B cell (primary cell): ENCODE measurements around the gene TLE3. TPM values are rescaled to one million over a fixed set of nuclear protein-coding genes. Genes with fewer than 3 reads are reported as not detected.

ENCODE experiments used
- ATAC-seq: fragments of 200-7000 bp; cut with Tn5 transposase; one replicate; pipeline ENCODE4 v1.10.0; 2021; ENCODE audit warnings: low read depth, mild to moderate bottlenecking, moderate number of reproducible peaks, moderate library complexity
- CTCF ChIA-PET: fragments of 350-600 bp; sonication (Branson Sonifier 250); formaldehyde crosslinking; loops from one replicate; lab custom pipeline; 2021; ENCODE audit warnings: antibody characterized with exemption, inconsistent platforms; lab: Charles Lee
- POLR2A ChIA-PET: fragments of 350-600 bp; sonication (Branson Sonifier 250); formaldehyde crosslinking; loops from one replicate; lab custom pipeline; 2021; ENCODE audit warnings: antibody characterized with exemption; lab: Charles Lee
- DNase-seq: peaks from one replicate; pipeline ENCODE4 v3.0.0; 2013
- H2AFZ ChIP-seq: 2 replicates; pipeline ENCODE4 v1.6.1; 2012; ENCODE audit warnings: mild to moderate bottlenecking, low read depth, low read length; ENCODE audit not compliant: insufficient read depth, poor library complexity, severe bottlenecking
- H3K27ac ChIP-seq, 2 donors: 1 replicate in 1 of 2; 2 replicates in 1 of 2; pipeline ENCODE4 v1.5.1; 2012 to 2013; ENCODE audit warnings: low read length in 2 of 2, mild to moderate bottlenecking in 2 of 2, moderate library complexity in 1 of 2
- H3K27me3 ChIP-seq, 4 experiments: fragments of 200-600 bp in 1 of 4; sonication (generic) in 1 of 4; replicated peaks in 1 of 4; 1 replicate in 2 of 4; 2 replicates in 2 of 4; pipeline versions ENCODE4 v1.6.1 to v1.7.0; 2013 to 2016; ENCODE audit warnings: low read length in 3 of 4, mild to moderate bottlenecking in 2 of 4, mixed read lengths in 1 of 4, moderate library complexity in 1 of 4; ENCODE audit not compliant: insufficient read depth in 4 of 4, control insufficient read depth in 3 of 4; ENCODE audit errors: control extremely low read depth in 1 of 4
- H3K36me3 ChIP-seq, 2 experiments: replicated peaks in 1 of 2; 1 replicate in 1 of 2; 2 replicates in 1 of 2; pipeline versions ENCODE4 v1.6.1 to v1.7.1; 2013; ENCODE audit warnings: low read length in 1 of 2; ENCODE audit not compliant: insufficient read depth in 2 of 2, control insufficient read depth in 1 of 2; ENCODE audit errors: control extremely low read depth in 1 of 2, extremely low read depth in 1 of 2
- H3K4me1 ChIP-seq, 2 donors: fragments of 200-600 bp in 1 of 2; sonication (generic) in 1 of 2; 1 replicate in 1 of 2; 2 replicates in 1 of 2; pipeline versions ENCODE4 v1.5.1 to v1.6.1; 2013 to 2017; ENCODE audit warnings: low read length in 2 of 2; ENCODE audit not compliant: control insufficient read depth in 2 of 2, insufficient read depth in 2 of 2
- H3K4me2 ChIP-seq: replicated peaks from 2 replicates; pipeline ENCODE3; 2012; ENCODE audit warnings: mild to moderate bottlenecking, low read depth, low read length; ENCODE audit not compliant: poor library complexity, severe bottlenecking
- H3K4me3 ChIP-seq, 5 experiments: fragments of 200-600 bp in 1 of 5; sonication (generic) in 1 of 5; 1 replicate in 3 of 5; 2 replicates in 2 of 5; pipeline versions ENCODE4 v1.5.1 to v1.7.0; 2011 to 2016; ENCODE audit warnings: low read length in 4 of 5, mild to moderate bottlenecking in 4 of 5, low read depth in 2 of 5, control low read depth in 1 of 5, moderate library complexity in 1 of 5; ENCODE audit not compliant: insufficient read depth in 1 of 5; ENCODE audit errors: control extremely low read depth in 1 of 5, extremely low read depth in 1 of 5
- H3K79me2 ChIP-seq: fragments of 200-600 bp; sonication (generic); one replicate; pipeline ENCODE4 v1.6.0; 2016; ENCODE audit warnings: low read length; ENCODE audit not compliant: control insufficient read depth, insufficient read depth
- H3K9ac ChIP-seq: fragments of 200-600 bp; sonication (generic); 2 replicates; pipeline ENCODE4 v1.6.1; 2017; ENCODE audit warnings: mild to moderate bottlenecking, low read length, moderate library complexity
- H3K9me3 ChIP-seq, 3 donors: one replicate each; pipeline versions ENCODE4 v1.6.1 to v1.7.1; 2013; ENCODE audit warnings: low read length in 2 of 3; ENCODE audit not compliant: control insufficient read depth in 2 of 3, insufficient read depth in 1 of 3; ENCODE audit errors: control extremely low read depth in 1 of 3
- H4K20me1 ChIP-seq: 2 replicates; pipeline ENCODE4 v1.6.0; 2012; ENCODE audit warnings: mild to moderate bottlenecking, low read length; ENCODE audit not compliant: insufficient read depth, control insufficient read depth, poor library complexity, severe bottlenecking
- H3K27ac Mint-ChIP-seq: one replicate; pipeline ENCODE4 v1.8.0; 2021; ENCODE audit warnings: mixed read lengths
- H3K27me3 Mint-ChIP-seq: one replicate; pipeline ENCODE4 v1.8.0; 2021; ENCODE audit warnings: mixed read lengths
- H3K4me1 Mint-ChIP-seq: one replicate; pipeline ENCODE4 v1.8.0; 2021; ENCODE audit warnings: mixed read lengths
- H3K4me3 Mint-ChIP-seq: one replicate; pipeline ENCODE4 v1.8.0; 2021; ENCODE audit warnings: mixed read lengths
- H3K9me3 Mint-ChIP-seq: one replicate; pipeline ENCODE4 v1.8.0; 2022; ENCODE audit warnings: mixed read lengths; ENCODE audit not compliant: insufficient read depth
- CTCF ChIP-seq: fragments of 200-600 bp; IDR thresholded peaks from one replicate; pipeline ENCODE4 v1.8.0; 2022; ENCODE audit warnings: antibody characterized with exemption, mild to moderate bottlenecking
- EZH2 ChIP-seq: IDR thresholded peaks from 2 replicates; pipeline ENCODE4 v1.6.1; 2012; ENCODE audit warnings: borderline replicate concordance, low read depth, mild to moderate bottlenecking, moderate library complexity, low read length; ENCODE audit not compliant: insufficient read depth, poor library complexity, severe bottlenecking
- WGBS: methylation state at CpG from one replicate; pipeline ENCODE4 v1.1.5; 2013; ENCODE audit warnings: missing lambda C conversion rate; ENCODE audit not compliant: insufficient coverage; 5-methylcytosine and 5-hydroxymethylcytosine counted together
- intact Hi-C: fragments of 100-400 bp; cut with micrococcal nuclease; formaldehyde crosslinking; loops from one replicate; pipeline ENCODE4 v1.10.0; 2022
- polyA plus RNA-seq: library from polyadenylated mRNA; depleted of rRNA; stranded (reverse); fragments of >200 nt; gene quantifications from 2 replicates; pipeline ENCODE4 v1.2.3, GENCODE V29; 2012
- total RNA-seq, 2 donors: library from RNA; stranded (reverse); fragments of 120-200 nt in 1 of 2; gene quantifications; 1 replicate in 1 of 2; 2 replicates in 1 of 2; pipeline versions ENCODE4 v1.2.3 to v1.2.4, GENCODE V29; 2013 to 2022

Gene TLE3
- total and polyA plus RNA-seq, 2 donors (not counting 1 experiment from before 2014, with no cell fraction given): 187 to 278 TPM

DNA sequence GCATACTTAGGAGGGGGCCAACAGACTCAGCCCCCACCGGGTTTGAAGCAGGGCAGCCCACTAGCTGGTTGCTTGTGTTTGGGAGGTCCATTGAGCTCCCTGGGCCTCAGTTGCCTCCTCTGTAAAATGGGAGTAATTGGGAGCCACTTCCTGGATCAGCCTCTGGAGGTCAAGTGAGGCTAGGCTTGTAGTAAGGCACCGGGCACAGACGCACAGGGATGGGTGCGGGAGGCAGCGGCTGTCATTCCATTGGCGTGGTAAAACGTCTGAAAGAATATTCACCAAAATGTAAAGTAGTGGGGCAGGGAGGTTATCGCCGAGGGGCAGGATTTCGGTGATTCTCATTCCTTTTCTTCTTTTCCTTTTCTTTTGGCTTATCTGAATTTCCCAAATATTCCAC lies 64.6 kb downstream of the TLE3 start:
- H3K79me2 ChIP-seq: no peaks in the 10 kb centered on the region
- H3K27me3 ChIP-seq: peaks cover 0 to 4% (median 0%) of the 10 kb centered on the region in 4 experiments
- 91% methylated on average over 7 of the region's 10 CpGs for WGBS
- H3K9me3 Mint-ChIP-seq: no peaks in the 10 kb centered on the region
- no peak overlapping the region for H3K4me3 Mint-ChIP-seq
- H3K27me3 Mint-ChIP-seq: no peaks in the 10 kb centered on the region
- no peaks in the 10 kb centered on the region for H4K20me1 ChIP-seq
- no peak overlapping the region for H3K27ac ChIP-seq
- DNase-seq: no peak
- no peak for ATAC-seq
- intact Hi-C loops: no loop called here
- no peak overlapping the region for H3K27ac Mint-ChIP-seq
- ChIA-PET CTCF (no interaction called here), POLR2A (interaction anchor here (1.2 kb wide), 1 partner anchor 10 kb away, joined by 4 read pairs; no protein-coding TSS in a partner anchor)
- H3K9me3 ChIP-seq: no peaks in the 10 kb centered on the region
- H3K4me3 ChIP-seq: no peak overlapping the region
- H3K4me2 ChIP-seq: no peak overlapping the region
- H3K4me1 ChIP-seq: peaks cover 34 to 43% of the 10 kb centered on the region in 2 donors
- no peak overlapping the region for H2AFZ ChIP-seq
- H3K36me3 ChIP-seq: no peaks in the 10 kb centered on the region
- H3K9ac ChIP-seq: no peak overlapping the region
- TF ChIP-seq CTCF (no peak), EZH2 (no peak)
- H3K4me1 Mint-ChIP-seq: peaks cover 37% of the 10 kb centered on the region

DNA sequence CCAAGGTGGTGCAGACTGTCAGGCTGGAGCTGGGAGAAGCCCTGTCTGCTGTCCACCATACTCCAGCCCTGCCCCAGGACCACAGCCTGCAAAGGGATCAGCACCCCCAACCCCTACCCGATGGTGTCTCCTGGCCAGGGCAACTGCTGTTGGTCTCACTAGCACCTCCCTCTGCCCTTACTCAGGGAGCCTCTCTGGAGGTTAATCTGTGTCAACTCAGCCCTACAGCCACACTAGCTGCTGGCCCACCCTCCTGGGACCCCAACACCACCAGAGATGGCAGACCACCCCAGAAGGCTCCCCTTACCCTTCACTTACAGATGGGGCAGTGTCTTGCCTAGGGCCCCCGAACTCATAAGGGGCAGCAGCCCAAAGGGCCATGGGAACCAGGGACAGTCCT lies 65.2 kb downstream of the TLE3 start:
- peaks cover 33% of the 10 kb centered on the region for H3K4me1 Mint-ChIP-seq
- peaks cover 30 to 37% of the 10 kb centered on the region in 2 donors for H3K4me1 ChIP-seq
- H3K4me3 ChIP-seq: no peak overlapping the region
- intact Hi-C loops: no loop called here
- H2AFZ ChIP-seq: no peak overlapping the region
- no peaks in the 10 kb centered on the region for H3K9me3 ChIP-seq
- 88% methylated on average over 1 of the region's 2 CpGs for WGBS
- ChIA-PET CTCF (no interaction called here), POLR2A (no interaction called here)
- ATAC-seq (no peak), DNase-seq (no peak)
- H3K4me3 Mint-ChIP-seq: no peak overlapping the region
- no peaks in the 10 kb centered on the region for H3K36me3 ChIP-seq
- no peak overlapping the region for H3K4me2 ChIP-seq
- no peaks in the 10 kb centered on the region for H4K20me1 ChIP-seq
- H3K9me3 Mint-ChIP-seq: no peaks in the 10 kb centered on the region
- no peak overlapping the region for H3K27ac ChIP-seq
- no peak overlapping the region for H3K9ac ChIP-seq
- no peak overlapping the region for H3K27ac Mint-ChIP-seq
- H3K27me3 Mint-ChIP-seq: no peaks in the 10 kb centered on the region
- no peak for TF ChIP-seq CTCF
- TF ChIP-seq EZH2: no peak
- no peaks in the 10 kb centered on the region for H3K79me2 ChIP-seq
- H3K27me3 ChIP-seq: peaks cover 0 to 4% (median 0%) of the 10 kb centered on the region in 4 experiments
